Astrocyte (in vitro differentiated cells and primary cell): ENCODE data around the gene STEAP4. TPM values are rescaled to one million over a fixed set of nuclear protein-coding genes. Genes with fewer than 3 reads are reported as not detected.

Experiments
- DNase-seq: peaks from one replicate; pipeline ENCODE4 v3.0.0-alpha.2; 2010; ENCODE audit warnings: low read depth
- FAIRE-seq: peaks from 2 replicates; lab custom pipeline; 2011; peaks lifted over from hg19 to GRCh38; lab: Jason Lieb, UNC
- H2AFZ ChIP-seq: 2 replicates; pipeline ENCODE4 v1.6.0; 2012; ENCODE audit warnings: low read depth, low read length, inconsistent platforms
- H3K27ac ChIP-seq: 2 replicates; pipeline ENCODE4 v1.5.1; 2011; ENCODE audit warnings: low read depth, low read length, inconsistent platforms
- H3K27me3 ChIP-seq: 2 replicates; pipeline ENCODE4 v1.6.0; 2011; ENCODE audit warnings: low read length, inconsistent platforms; ENCODE audit not compliant: insufficient read depth
- H3K36me3 ChIP-seq: 2 replicates; pipeline ENCODE4 v1.5.1; 2011; ENCODE audit warnings: low read length, inconsistent platforms; ENCODE audit not compliant: insufficient read depth
- H3K4me1 ChIP-seq: 2 replicates; pipeline ENCODE4 v1.5.1; 2011; ENCODE audit warnings: low read length, inconsistent platforms; ENCODE audit not compliant: insufficient read depth
- H3K4me2 ChIP-seq: 2 replicates; pipeline ENCODE4 v1.6.0; 2012; ENCODE audit warnings: low read length, inconsistent platforms
- H3K4me3 ChIP-seq: 2 replicates; pipeline ENCODE4 v1.5.1; 2011; ENCODE audit warnings: low read depth, mild to moderate bottlenecking, low read length, inconsistent platforms; ENCODE audit not compliant: insufficient read depth
- H3K79me2 ChIP-seq: 2 replicates; pipeline ENCODE4 v1.6.0; 2012; ENCODE audit warnings: mild to moderate bottlenecking, low read length, inconsistent platforms; ENCODE audit not compliant: insufficient read depth
- H3K9ac ChIP-seq: 2 replicates; pipeline ENCODE4 v1.6.0; 2012; ENCODE audit warnings: mild to moderate bottlenecking, low read length, inconsistent platforms
- H3K9me3 ChIP-seq: 2 replicates; pipeline ENCODE4 v1.5.1; 2012; ENCODE audit warnings: low read depth, mild to moderate bottlenecking, low read length, inconsistent platforms; ENCODE audit not compliant: insufficient read depth
- H4K20me1 ChIP-seq: 2 replicates; pipeline ENCODE4 v1.6.0; 2012; ENCODE audit warnings: low read length, inconsistent platforms; ENCODE audit not compliant: insufficient read depth
- H3K27ac Mint-ChIP-seq: one replicate; pipeline ENCODE4 v1.8.0; 2021; ENCODE audit warnings: mild to moderate bottlenecking, mixed read lengths; ENCODE audit not compliant: unreplicated experiment
- H3K27me3 Mint-ChIP-seq: one replicate; pipeline ENCODE4 v1.8.0; 2021; ENCODE audit warnings: low read depth, mixed read lengths; ENCODE audit not compliant: unreplicated experiment
- H3K36me3 Mint-ChIP-seq: one replicate; pipeline ENCODE4 v1.8.0; 2021; ENCODE audit warnings: low read depth, mixed read lengths; ENCODE audit not compliant: unreplicated experiment
- H3K4me1 Mint-ChIP-seq: one replicate; pipeline ENCODE4 v1.8.0; 2021; ENCODE audit warnings: low read depth, mixed read lengths; ENCODE audit not compliant: unreplicated experiment
- H3K4me3 Mint-ChIP-seq: one replicate; pipeline ENCODE4 v1.8.0; 2021; ENCODE audit warnings: mild to moderate bottlenecking, moderate library complexity, mixed read lengths; ENCODE audit not compliant: unreplicated experiment
- H3K9me3 Mint-ChIP-seq: one replicate; pipeline ENCODE4 v1.8.0; 2021; ENCODE audit warnings: mild to moderate bottlenecking, mixed read lengths; ENCODE audit not compliant: unreplicated experiment
- EZH2 ChIP-seq: IDR thresholded peaks from 2 replicates; pipeline ENCODE4 v1.6.1; 2012; ENCODE audit warnings: mild to moderate bottlenecking, low read length, inconsistent platforms; ENCODE audit not compliant: insufficient read depth
- total RNA-seq: library from RNA; stranded (reverse); gene quantifications from 2 replicates; pipeline ENCODE4 v1.2.1, GENCODE V29; 2021
- TF ChIP-seq, protein P1 (sequence below): IDR thresholded peaks from 2 replicates; pipeline ENCODE4 v1.5.1; 2011; ENCODE audit warnings: low read depth, mild to moderate bottlenecking, inconsistent platforms, low read length, moderate library complexity; ENCODE audit not compliant: insufficient read depth

Gene STEAP4
- total RNA-seq, 1 donor from 2014 or later = not detected

DNA sequence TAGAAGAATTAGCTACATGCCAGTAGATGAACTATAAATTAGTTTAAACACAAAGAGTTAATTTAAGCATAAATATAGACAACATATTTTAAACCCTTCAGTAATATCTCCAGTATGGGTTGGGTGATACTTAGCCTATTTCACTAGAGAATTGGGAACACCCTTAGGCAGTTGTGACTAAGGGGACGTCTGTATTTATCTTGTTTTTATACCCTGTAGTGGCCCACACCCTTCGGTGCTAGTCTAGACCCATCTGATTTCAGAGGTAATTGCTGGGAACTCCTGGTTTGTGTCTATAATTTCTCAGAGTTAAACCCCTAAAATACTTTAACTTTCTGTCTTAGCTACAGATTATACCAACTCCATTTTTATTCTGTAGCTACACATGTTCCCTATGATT is 11.5 kb upstream of the STEAP4 start:
- no peaks in the 10 kb centered on the region for H3K79me2 ChIP-seq
- H3K4me2 ChIP-seq = no peak overlapping the region
- no peak overlapping the region for H3K27ac ChIP-seq
- H3K9me3 Mint-ChIP-seq = no peaks in the 10 kb centered on the region
- TF ChIP-seq EZH2 = no peak
- TF ChIP-seq, protein P1, sequence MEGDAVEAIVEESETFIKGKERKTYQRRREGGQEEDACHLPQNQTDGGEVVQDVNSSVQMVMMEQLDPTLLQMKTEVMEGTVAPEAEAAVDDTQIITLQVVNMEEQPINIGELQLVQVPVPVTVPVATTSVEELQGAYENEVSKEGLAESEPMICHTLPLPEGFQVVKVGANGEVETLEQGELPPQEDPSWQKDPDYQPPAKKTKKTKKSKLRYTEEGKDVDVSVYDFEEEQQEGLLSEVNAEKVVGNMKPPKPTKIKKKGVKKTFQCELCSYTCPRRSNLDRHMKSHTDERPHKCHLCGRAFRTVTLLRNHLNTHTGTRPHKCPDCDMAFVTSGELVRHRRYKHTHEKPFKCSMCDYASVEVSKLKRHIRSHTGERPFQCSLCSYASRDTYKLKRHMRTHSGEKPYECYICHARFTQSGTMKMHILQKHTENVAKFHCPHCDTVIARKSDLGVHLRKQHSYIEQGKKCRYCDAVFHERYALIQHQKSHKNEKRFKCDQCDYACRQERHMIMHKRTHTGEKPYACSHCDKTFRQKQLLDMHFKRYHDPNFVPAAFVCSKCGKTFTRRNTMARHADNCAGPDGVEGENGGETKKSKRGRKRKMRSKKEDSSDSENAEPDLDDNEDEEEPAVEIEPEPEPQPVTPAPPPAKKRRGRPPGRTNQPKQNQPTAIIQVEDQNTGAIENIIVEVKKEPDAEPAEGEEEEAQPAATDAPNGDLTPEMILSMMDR = no peak
- no peaks in the 10 kb centered on the region for H3K36me3 Mint-ChIP-seq
- H3K27me3 Mint-ChIP-seq = peaks cover 3% of the 10 kb centered on the region
- DNase-seq = no peak
- no peak overlapping the region for H3K27ac Mint-ChIP-seq
- H3K36me3 ChIP-seq = no peaks in the 10 kb centered on the region
- FAIRE-seq = no peak
- no peaks in the 10 kb centered on the region for H4K20me1 ChIP-seq
- H2AFZ ChIP-seq = no peak overlapping the region
- no peaks in the 10 kb centered on the region for H3K4me1 ChIP-seq
- no peak overlapping the region for H3K4me3 ChIP-seq
- H3K27me3 ChIP-seq = no peaks in the 10 kb centered on the region
- no peaks in the 10 kb centered on the region for H3K9me3 ChIP-seq
- H3K4me3 Mint-ChIP-seq = no peak overlapping the region
- no peak overlapping the region for H3K9ac ChIP-seq
- no peaks in the 10 kb centered on the region for H3K4me1 Mint-ChIP-seq

DNA sequence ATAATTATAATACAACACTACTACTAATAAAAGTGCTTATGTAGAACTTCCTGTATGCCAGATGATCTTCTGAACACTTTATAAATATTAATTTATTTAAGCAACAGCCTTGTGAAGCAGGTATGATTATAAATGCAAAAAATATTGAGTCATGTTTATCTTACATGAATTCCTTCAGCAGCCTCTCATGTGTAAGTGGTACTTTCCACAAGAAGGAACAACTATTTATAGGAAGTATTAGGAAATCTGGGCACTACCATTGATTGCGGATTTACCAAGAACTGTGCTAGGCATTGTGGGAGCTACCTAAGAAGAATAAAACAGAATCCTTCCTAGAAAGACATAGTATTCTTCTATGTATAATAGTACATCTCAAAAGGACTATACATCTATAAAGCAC is 10.7 kb upstream of the STEAP4 start:
- FAIRE-seq = no peak

DNA sequence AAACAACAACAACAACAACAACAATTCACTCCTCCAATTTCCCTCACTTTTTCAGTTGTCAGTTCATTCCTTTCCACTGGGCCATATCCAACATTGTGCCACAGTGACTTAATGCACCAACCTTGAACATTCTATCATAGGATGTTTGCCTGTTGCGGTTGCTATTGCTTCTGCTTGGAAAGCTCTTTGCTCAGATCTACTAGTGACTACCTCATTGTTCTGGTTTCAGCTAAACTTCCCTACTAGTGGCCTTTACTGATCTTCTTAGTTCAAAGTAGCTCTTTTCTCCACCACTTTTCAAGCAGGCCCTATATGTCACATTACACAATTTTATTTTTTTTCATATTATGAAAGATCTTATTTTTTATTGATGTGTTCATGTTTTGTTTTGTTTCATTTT is 9.8 kb upstream of the STEAP4 start:
- no peaks in the 10 kb centered on the region for H3K36me3 ChIP-seq
- Mint-ChIP-seq H3K36me3 (no peaks in the 10 kb centered on the region), H3K27ac (no peak overlapping the region), H3K4me1 (peaks cover 4% of the 10 kb centered on the region), H3K9me3 (no peaks in the 10 kb centered on the region), H3K27me3 (peaks cover 3% of the 10 kb centered on the region), H3K4me3 (no peak overlapping the region)
- H3K4me2 ChIP-seq = no peak overlapping the region
- DNase-seq (no peak), FAIRE-seq (no peak)
- no peaks in the 10 kb centered on the region for H4K20me1 ChIP-seq
- H3K79me2 ChIP-seq = no peaks in the 10 kb centered on the region
- H3K27ac ChIP-seq = no peak overlapping the region
- no peak for TF ChIP-seq EZH2
- TF ChIP-seq, protein P1 = no peak
- no peaks in the 10 kb centered on the region for H3K9me3 ChIP-seq
- H3K4me1 ChIP-seq = no peaks in the 10 kb centered on the region
- no peak overlapping the region for H3K4me3 ChIP-seq
- no peak overlapping the region for H3K9ac ChIP-seq
- H3K27me3 ChIP-seq = no peaks in the 10 kb centered on the region
- no peak overlapping the region for H2AFZ ChIP-seq

More for the DNA sequence above, 10.7 kb upstream of the STEAP4 start:
- H3K27ac ChIP-seq = no peak overlapping the region
- Mint-ChIP-seq H3K36me3 (no peaks in the 10 kb centered on the region), H3K9me3 (no peaks in the 10 kb centered on the region), H3K4me1 (no peaks in the 10 kb centered on the region), H3K4me3 (no peak overlapping the region), H3K27me3 (peaks cover 3% of the 10 kb centered on the region), H3K27ac (no peak overlapping the region)
- DNase-seq = no peak
- no peak overlapping the region for H2AFZ ChIP-seq
- H3K4me1 ChIP-seq = no peaks in the 10 kb centered on the region
- no peaks in the 10 kb centered on the region for H3K36me3 ChIP-seq
- no peaks in the 10 kb centered on the region for H3K27me3 ChIP-seq
- no peak overlapping the region for H3K4me2 ChIP-seq
- H3K79me2 ChIP-seq = no peaks in the 10 kb centered on the region
- no peak for TF ChIP-seq EZH2
- TF ChIP-seq, protein P1 = no peak
- no peaks in the 10 kb centered on the region for H4K20me1 ChIP-seq
- no peak overlapping the region for H3K9ac ChIP-seq
- H3K9me3 ChIP-seq = no peaks in the 10 kb centered on the region
- H3K4me3 ChIP-seq = no peak overlapping the region
